GM21529 (cell line): Measurements from ENCODE around the gene SOCS7.

ENCODE experiments used
- ATAC-seq: cut with Tn5 transposase; IDR thresholded peaks from one replicate; pipeline ENCODE4 v1.9.1; 2021; ENCODE audit not compliant: unreplicated experiment

The SOCS7 gene

DNA sequence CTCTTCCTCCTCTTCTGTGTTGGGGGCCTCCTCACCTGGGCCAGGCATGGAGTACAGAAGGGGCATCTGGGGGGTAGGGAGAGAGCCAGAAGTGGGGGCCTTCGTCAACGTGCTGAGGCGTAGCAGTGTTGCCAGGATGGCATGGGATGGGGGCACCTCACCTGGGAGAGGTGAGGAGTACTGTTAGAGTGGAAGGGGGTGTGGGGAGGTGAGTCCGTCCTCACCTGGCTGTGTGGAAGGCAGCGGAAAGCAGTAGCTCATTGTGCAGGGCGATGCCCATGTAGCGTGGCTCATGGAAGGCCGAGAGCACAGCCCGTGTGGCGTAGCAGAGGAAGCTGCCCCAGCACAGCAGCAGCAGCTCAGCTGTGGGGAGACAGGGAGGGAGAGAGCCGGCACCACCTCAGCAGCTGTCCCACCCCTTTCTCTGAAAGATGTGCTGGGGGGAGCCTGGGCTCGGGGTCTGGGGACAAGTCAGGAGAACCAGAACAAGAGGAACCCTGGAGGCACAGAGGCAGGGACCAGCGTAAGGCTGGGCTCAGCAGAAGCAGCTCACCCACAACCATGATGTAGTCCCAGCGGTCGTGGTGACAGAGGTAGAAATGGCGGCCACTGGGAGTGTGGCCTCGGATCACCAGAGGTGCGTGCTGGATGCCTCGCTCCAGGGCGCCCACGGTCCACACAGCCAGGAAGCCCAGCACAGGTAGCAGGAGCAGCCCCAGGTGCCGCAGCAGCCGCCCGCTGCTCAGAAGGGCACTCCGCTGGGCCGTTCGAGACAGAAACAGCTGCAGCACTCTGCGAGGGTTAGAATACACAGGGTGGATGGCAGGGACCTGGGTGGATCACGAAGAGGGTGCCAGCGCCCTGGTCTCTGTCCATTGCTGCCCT lies 16.9 kb upstream of the SOCS7 start:
- no peak for ATAC-seq

DNA sequence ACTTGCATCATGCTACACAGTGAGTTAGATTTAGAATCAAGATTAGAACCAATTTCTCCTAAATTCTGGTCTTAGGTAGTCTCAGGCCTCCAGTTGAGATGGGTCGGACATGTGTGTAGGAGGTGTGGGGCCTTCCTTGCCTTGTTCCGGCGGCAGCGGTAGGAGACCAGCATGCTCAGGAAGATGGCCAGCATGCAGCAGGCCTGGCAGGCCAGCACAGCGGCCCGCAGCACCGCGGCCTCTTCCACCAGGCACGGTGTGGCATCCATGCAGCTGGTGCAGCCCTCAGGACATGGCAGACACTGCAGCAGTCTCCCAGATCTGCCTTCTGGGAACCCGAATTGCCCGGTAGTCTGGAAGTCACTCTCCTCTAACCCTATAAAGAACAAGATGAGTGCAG lies 14.8 kb upstream of the SOCS7 start:
- no peak for ATAC-seq

DNA sequence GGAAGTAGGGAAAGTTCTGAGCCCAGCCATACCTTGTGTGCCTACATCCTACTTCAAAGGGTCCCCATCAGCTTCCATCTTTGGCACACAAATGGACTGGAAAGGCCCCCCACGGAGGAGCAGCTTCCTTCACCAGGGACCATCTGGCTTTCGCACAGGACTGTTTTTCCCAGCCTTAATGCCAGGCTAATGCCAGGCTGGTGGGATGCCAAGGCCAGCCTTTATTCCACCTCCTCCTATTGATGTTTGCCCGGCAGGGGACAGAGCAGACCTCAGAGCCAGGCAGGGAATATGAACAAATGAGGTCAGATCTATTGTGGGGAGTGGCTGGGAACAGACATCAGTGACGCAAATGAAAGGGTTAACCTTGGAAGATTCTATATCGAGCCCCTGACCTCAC lies 13.6 kb upstream of the SOCS7 start:
- ATAC-seq = no peak

DNA sequence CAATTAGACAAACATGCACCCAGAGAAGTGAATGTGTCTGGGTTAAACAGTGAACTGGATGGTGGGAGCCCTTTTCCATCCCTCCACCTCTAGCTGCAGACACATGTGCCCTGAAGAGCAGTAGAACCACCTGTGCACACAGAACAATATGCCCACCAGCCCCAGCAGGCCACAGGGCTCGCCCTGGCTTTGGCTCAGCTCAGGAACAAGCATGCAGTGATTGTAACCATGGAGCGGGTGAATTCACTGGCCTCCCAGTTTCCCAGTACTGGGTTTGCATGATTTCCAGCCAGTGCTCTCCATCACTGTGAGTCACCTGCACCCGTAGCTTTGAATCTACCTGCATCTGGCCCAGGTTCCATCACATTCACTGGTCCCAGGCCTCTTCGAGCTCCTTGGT lies 13.1 kb upstream of the SOCS7 start:
- no peak for ATAC-seq

DNA sequence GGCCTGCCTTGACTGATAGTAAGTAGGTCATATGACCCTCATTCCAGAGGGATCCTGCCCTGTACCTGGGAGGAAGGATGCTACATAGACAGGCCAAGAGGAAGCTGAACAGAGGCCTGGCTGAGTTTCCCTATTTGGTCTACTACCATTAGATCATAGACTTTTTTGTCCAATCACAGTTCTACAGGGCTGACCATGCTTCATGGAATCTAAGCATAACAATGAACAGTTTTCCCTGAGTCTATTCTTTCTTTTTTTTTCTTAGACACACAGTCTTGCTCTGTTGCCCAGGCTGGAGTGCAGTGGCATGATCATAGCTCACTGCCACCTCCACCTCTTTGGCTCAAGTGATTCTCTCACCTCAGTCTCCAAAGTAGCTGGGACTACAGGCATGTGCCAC lies 11.8 kb upstream of the SOCS7 start:
- ATAC-seq = no peak

DNA sequence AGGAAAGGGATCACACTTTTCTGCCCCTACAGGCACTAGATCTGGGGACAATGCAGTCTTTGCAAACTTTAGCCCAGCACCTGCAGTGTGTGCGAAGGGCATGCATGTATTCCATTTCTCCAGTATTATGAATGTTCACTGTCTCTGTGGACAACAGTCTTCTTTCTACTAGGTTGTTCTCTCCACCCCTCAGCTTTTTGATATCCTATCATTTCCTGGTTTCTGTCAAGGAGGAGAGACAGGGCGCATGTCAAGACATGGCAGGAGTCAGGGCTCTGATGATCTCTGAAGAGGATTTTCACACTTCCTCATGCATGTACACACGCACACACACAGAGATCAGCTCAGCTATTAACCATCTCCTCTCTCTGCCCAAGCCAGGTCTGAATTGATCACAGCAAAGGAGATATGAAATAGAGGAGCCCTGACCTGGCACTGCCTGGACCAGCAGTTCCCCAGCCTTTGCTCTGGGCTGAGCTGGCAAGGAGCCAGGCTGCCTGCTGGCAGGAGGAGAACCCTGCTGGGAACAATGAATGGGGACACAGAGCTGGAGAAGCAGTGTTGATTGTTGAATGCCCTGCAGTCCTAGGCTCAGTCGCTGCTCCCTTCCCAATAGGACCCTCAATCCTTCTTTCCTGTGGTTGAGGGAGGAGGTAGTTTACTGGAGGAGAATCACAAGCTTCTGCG lies 10.5 kb upstream of the SOCS7 start:
- ATAC-seq = no peak

DNA sequence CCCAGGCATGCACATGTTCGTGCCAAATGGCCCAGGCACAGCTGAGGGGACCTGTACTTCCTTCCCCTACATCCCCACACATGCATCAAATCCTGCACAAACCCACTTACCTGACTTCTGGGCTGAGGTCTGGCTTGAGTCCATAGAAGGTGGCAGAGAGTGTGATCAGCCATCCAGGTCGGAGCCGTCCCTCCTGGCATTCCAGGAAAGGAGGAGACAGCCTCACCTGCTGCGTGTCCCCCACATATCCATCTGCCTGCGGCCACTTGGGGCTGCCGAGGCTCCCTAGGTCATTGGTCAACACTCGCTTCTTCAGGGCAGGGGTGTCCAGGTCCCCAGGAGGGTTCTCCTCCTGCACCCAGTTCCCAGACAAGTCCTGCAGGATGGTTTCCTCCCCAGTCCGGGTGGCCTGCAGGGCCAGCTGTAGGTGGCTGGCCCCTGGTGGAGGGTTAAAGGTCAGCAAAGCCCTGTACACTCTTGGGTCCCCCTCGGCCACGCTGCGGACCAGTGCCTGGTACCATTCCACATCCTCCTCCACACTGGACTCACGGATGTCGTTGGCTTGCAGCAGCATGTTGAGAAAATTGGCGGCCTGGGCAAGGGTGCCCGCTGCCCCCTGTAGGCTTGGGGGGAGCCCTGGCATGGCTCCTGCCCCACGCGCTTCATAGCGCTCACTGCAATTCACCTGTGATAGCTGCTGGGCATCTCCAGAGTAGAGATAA lies 8.6 kb upstream of the SOCS7 start:
- no peak for ATAC-seq

DNA sequence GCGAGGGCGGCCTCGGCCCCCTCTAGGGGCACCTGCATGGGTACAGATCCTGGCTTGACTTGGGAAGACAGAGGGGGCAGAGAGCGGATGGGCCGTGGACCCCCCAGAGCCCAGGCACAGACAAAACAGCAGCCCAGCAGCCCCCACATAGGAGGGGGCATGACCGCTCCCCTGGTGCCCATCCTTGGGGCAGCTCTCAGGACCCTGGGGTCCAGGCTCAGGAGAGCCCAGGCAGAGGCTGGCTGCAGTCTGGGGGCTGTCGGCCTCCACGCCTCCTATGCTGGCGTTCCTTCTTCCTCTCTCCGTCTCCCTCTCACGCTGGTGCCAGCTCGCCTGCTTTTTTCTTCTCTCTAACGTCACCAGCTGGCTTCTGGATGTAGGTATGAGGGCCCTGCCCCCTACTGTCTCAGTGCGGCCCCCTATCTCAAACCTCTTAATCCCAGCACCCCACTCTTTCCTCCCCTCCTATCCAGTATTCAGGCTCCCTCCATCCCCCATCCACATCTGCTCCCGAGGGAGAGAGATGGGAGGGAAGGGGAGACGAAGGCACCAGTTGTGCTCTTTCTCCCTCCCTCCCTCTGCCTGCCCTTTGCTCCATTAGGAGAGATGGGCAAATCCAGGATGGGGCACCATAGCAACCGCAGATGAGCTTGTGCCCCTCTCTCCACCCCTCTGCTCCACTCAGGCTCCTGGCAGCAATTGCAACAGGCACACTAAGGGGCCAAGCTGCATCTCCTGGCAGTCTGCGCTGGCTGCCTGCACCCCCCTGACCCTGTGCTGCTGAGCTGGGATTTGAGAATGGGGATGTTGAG lies 7.8 kb upstream of the SOCS7 start, which contains the start of gene GPR179:
Gene GPR179, minus strand, starts transcription at position 349 of the 812 bp plus-strand sequence. Its CDS starts 167 bp downstream, at position 182.
- ATAC-seq = no peak

DNA sequence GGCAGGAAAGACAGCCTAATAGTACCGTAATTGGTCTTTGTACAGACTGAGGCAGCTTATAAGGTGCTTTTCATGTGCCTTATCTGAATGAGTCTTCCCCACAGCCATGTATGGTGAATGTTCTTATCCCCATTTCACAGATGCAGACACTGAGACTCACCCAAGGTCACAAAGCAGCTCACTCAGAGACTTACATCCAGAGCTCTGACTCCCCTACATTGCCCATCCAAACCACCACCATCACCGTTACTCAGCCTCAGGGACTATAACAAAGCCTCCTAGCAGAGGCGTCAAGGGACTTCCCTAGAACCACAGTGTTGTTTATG lies 7.3 kb upstream of the SOCS7 start:
- no peak for ATAC-seq

DNA sequence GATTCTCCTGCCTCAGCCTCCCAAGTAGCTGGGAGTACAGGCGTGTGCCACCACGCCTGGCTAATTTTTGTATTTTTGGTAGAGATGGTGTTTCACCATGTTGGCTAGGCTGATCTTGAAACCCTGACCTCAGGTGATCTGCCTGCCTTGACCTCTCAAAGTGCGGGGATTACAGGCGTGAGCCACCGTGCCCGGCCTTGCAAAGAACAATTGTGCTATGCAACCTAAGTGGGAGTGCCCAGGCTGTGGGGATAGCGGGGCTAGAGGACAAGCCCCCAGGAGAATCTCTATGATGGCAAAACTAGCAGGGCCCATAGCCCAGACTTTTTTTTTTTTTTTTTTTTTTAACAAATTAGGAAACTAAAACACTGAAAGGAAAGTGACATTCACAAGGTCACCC lies 5.9 kb upstream of the SOCS7 start:
- no peak for ATAC-seq

DNA sequence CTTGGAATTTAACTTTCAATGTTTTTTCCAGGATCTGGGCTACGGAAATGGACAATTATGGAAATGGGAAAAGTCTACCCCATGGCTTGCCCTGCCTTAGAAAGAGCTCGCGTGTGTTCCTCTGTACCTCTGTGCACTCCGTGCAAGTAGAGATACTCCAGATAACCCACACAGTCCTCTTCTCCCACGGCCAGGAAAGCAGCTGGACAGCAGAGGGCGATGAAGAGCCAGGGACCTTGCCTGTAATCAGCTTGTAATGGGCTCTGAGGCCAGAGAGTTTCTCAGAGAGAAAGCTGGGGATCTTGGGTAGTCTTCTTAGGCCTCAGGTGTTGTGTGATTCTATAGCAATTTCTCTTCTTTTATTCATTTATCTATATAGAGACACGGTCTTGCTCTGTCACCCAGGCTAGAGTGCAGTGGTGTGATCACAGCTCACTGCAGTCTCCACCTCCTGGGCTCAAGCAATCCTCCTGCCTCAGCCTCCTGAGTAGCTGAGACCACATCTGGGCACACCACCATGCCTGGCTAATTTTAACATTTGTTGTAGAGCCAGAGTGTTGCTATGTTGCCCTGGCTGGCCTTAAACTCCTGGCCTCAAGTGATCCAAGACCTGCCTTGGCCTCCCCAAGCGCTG lies 2.4 kb upstream of the SOCS7 start:
- no peak for ATAC-seq

DNA sequence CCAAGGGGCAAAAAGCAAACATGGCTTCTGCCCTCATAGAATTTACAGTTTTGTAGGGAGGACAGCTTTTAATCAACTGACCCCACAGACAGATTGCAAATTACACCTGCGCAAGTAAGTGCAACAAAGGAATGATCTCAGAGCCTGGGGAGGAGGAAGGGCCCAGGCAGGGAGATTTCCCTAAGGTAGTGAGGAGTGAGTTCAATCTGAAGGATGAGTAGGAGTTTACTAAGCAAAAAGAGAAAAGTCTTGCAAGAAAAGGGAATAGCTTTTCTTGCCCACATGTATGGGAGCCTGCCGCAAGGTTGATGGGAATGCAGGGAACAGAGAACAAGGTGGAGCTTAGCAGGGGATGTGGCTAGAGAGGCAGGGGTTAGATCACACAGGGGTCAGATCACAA lies 1.6 kb upstream of the SOCS7 start:
- ATAC-seq = no peak

DNA sequence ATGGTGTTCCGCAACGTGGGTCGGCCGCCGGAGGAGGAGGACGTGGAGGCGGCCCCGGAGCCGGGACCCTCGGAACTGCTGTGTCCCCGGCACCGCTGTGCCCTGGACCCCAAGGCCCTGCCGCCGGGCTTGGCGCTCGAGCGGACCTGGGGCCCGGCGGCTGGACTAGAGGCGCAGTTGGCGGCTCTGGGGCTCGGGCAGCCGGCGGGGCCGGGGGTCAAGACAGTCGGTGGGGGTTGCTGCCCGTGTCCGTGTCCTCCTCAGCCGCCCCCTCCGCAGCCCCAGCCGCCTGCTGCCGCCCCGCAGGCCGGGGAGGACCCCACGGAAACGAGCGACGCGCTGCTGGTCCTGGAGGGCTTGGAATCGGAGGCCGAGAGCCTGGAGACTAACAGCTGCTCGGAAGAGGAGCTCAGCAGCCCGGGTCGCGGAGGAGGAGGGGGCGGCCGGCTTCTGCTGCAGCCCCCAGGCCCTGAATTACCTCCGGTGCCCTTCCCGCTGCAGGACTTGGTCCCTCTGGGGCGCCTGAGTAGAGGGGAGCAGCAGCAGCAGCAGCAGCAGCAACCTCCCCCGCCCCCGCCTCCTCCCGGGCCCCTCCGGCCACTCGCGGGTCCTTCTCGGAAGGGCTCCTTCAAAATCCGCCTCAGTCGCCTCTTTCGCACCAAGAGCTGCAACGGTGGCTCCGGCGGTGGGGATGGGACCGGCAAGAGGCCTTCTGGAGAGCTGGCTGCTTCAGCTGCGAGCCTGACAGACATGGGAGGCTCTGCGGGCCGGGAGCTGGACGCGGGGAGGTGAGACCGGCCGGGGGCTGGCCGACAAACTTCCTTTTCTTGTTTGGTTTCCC lies 821 bp downstream of the SOCS7 start:
- ATAC-seq = no peak

DNA sequence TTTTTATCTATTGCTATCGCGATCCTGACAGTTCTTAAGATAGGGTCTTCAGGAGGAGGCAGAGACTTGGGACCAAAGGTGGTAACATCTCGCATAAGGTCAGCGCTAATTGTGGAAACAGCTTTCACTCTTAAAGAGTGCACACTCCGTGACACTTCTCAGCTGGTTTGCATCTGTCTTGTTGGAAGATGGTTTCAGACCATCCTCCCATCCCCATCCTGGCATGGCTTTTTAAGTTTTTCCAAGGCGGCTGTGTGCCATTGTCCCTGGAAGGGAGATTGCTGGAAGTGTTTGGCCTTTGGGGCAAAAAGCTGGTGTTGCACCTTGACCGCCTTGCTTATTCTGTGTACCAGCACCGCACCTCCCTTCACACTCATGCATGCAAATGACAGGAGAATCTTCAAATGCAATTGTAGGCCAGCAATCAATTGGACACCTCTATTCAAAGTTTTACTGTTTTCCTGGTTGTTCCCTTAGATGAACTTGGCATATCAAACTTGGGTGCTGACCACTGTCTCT lies 1.5 kb downstream of the SOCS7 start:
- no peak for ATAC-seq

DNA sequence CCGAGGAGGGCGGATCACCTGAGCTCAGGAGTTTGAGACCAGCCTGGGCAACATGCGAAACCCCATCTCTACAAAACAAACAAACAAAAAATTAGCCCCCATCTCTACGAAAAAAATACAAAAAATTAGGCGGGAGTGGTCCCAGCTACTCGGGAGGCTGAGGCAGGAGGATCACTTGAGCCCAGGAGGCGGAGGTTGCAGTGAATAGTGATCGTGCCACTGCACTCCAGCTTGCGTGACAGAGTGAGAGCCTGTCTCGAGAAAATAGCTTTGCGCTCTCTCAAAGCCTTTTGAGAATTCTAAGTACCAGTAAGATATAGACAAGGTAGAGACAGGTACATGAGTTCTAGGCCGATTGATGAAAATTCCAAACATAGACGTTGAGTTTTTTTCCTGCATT lies 2.0 kb downstream of the SOCS7 start:
- ATAC-seq = no peak

DNA sequence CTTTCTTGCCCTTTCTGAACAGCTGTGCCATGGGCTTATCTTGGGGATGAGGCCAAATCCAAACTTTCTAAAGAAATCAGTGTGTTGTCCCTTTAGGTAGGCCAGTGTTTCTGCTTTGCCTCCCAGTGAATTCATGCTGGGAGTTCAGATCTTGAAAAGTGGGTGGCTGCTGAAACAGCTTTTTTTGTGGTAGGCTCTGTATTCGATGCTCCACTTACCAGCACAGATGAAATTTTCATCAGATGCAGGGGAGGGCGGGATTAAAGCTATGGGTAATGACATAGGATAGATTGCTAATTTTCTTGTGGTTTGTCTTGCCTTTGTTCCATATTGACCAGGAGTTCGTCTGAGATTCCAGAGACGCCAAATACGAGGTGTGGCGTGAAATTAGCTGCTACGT lies 2.8 kb downstream of the SOCS7 start:
- no peak for ATAC-seq

DNA sequence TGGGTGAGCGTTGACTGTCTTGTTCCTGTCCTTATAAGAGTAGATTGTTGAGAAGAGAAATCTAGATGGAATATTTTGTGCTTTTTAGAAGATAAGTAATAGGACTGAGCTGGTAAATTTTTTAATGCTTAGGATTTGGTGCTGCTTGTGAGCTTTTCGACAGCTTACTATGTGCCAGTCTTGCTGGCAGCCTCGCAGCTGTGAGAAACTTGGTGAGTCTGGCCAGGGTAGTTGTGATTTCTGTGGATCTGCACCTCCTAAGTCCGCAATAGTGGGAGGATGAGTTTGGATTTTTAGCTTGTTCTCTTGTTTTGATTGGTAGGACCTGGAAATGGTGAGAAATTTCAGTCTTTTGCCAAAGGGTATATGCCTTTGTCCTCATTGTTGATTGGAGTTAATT lies 3.6 kb downstream of the SOCS7 start:
- no peak for ATAC-seq

DNA sequence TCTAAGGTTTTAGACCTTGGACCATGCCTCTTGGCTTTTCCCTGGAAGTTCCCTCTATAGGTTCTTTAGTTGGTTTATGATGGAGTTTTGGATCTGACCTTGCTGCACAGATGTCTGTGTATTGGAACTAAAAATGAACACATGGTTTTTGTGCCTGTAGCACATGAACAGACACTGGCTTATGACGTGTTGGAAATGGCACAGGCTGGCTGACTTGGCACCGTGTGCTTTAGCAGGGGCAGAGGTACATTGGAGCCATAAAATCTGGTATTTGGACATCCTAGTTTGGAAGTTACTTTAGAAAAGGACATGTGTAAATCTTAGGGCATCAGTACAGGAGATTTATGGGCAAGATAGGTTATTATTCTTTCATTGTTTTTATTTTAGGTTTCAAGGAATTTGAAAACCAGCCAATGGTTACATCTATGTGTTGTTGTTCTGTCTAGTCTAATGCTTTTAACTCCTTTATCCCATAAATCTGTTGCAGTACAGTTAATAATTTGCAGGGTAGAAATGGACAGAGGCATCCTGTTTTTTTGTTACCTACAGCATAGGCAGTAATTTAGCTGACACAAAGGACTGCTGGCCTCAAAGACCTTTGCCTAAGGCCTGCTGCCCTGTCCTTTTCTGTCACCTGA lies 6.0 kb downstream of the SOCS7 start:
- ATAC-seq = no peak
